ENCODE results near the gene SSH2. TPM values are rescaled to one million over a fixed set of nuclear protein-coding genes. Genes with fewer than 3 reads are reported as not detected.

Gene SSH2
- total and polyA plus RNA-seq, 9 of the 15 experiments (the other 6 are each of a cell fraction or from before 2014, with no cell fraction given), result 3.9 to 16.1 (median 10.2) TPM

DNA sequence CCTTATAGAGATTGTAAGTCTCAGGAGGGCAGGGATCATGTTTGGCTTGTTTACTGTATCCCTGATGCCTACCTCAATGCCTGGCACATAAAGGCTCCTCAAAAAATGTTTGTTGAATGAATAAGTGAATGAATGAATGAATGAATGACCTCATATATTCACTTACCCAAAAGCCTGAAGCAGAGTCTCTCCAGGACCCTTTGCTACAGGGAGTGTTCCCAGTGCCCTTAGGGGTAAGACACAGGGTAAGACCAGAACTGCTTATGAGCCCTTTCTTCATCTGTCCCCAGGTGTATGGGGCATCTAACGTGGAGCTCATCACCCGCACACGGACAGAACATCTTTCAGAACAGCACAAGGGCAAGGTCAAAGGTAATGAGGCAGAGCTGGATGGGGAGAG is 319.6 kb downstream of the SSH2 start:
- Histone ChIP-seq H3K27me3 (ENCODE audit: control insufficient read depth in 2 of 2, insufficient read depth in 2 of 2, low read length in 2 of 2) (no peaks in the 10 kb centered on the region), H3K36me3 (ENCODE audit: control insufficient read depth, insufficient read depth, low read length) (peaks cover 3% of the 10 kb centered on the region; the same call in 1 of the 3 replicates), H3K4me3 (no peak overlapping the region), H3K79me2 (ENCODE audit: control insufficient read depth, insufficient read depth, low read length) (no peaks in the 10 kb centered on the region), H2AFZ (ENCODE audit: low read depth, low read length) (no peak overlapping the region), H3K4me1 (replicated peaks in 1 of 2; ENCODE audit: control insufficient read depth in 2 of 2, insufficient read depth in 2 of 2, low read length in 2 of 2) (peaks cover 7 to 34% of the 10 kb centered on the region in 2 experiments; a peak in 4 of 5 replicates), H3K27ac (ENCODE audit: extremely low read depth, low read depth, low read length) (no peak overlapping the region), H3K9ac (ENCODE audit: insufficient read depth in 1 of 2, low read depth in 2 of 2, low read length in 2 of 2) (no peak overlapping the region), H3K9me3 (replicated peaks; ENCODE audit: control insufficient read depth, insufficient read depth, low read depth, low read length) (no peaks in the 10 kb centered on the region), H3K9me1 (ENCODE audit: control insufficient read depth, insufficient read depth, low read length) (peaks cover 7% of the 10 kb centered on the region), H4K20me1 (replicated peaks; ENCODE audit: control insufficient read depth, insufficient read depth, low read length) (no peaks in the 10 kb centered on the region), H3K4me2 (ENCODE audit: insufficient read depth, low read length) (no peak overlapping the region)
- ChIA-PET CTCF (ENCODE audit: low intra/inter-chr PET ratio) (no interaction called here), POLR2A (interaction anchor here (0.7 to 0.8 kb wide), 2 partner anchors 187 to 475 kb away, joined by 3 to 4 read pairs; no protein-coding TSS in a partner anchor)
- no peak for DNase-seq (ENCODE audit: extremely low read depth in 1 of 4, low spot score in 3 of 4)
- FAIRE-seq, result no peak
- in situ Hi-C loops (cut with MboI), result no loop called here
- no TSS peak for BruUV-seq (replicated peaks)
- TF ChIP-seq ZNF24 (IDR thresholded peaks at IDR 0.05) (peak; percentile 91), SMARCE1 (IDR thresholded peaks at IDR 0.05) (no peak)
- no peak for ATAC-seq
- WGBS (ENCODE audit: insufficient coverage, low coverage, missing lambda C conversion rate), result 83% methylated on average over 3 of the region's 3 CpGs
- intact Hi-C loops (cut with micrococcal nuclease), result loop anchor here (10.0 kb wide), 1 partner anchor 466 kb away; no protein-coding TSS in a partner anchor

- H3K79me2 ChIP-seq (ENCODE audit: control insufficient read depth, insufficient read depth, low read length), result no peaks in the 10 kb centered on the region
- FAIRE-seq (no peak), DNase-seq (ENCODE audit: extremely low read depth in 1 of 4, low spot score in 3 of 4) (no peak), ATAC-seq (no peak)
- peak overlapping the region in 1 of 2 experiments; percentile 59; a peak in 1 of 4 replicates for H3K9ac ChIP-seq (ENCODE audit: insufficient read depth in 1 of 2, low read depth in 2 of 2, low read length in 2 of 2)
- whole genome bisulfite sequencing (ENCODE audit: insufficient coverage, low coverage, missing lambda C conversion rate), result 83% methylated on average over 14 of the region's 15 CpGs
- in situ Hi-C loops (cut with MboI), result no loop called here
- no peak overlapping the region for H3K4me3 ChIP-seq
- no TSS peak for BruUV-seq (replicated peaks)
- intact Hi-C loops (cut with micrococcal nuclease), result no loop called here
- H3K36me3 ChIP-seq (ENCODE audit: control insufficient read depth, insufficient read depth, low read length), result peaks cover 3% of the 10 kb centered on the region; the same call in 1 of the 3 replicates
- ChIA-PET CTCF (ENCODE audit: low intra/inter-chr PET ratio) (no interaction called here), POLR2A (interaction anchor here (0.5 kb wide), 1 partner anchor 610 kb away, joined by 3 read pairs; no protein-coding TSS in a partner anchor)
- H4K20me1 ChIP-seq (replicated peaks; ENCODE audit: control insufficient read depth, insufficient read depth, low read length), result no peaks in the 10 kb centered on the region
- H3K4me2 ChIP-seq (ENCODE audit: insufficient read depth, low read length), result no peak overlapping the region
- peaks cover 0 to 20% of the 10 kb centered on the region in 2 experiments; a peak in 2 of 5 replicates for H3K4me1 ChIP-seq (replicated peaks in 1 of 2; ENCODE audit: control insufficient read depth in 2 of 2, insufficient read depth in 2 of 2, low read length in 2 of 2)
- no peaks in the 10 kb centered on the region for H3K9me3 ChIP-seq (replicated peaks; ENCODE audit: control insufficient read depth, insufficient read depth, low read depth, low read length)
- H3K27ac ChIP-seq (ENCODE audit: extremely low read depth, low read depth, low read length), result no peak overlapping the region
- H3K27me3 ChIP-seq (ENCODE audit: control insufficient read depth in 2 of 2, insufficient read depth in 2 of 2, low read length in 2 of 2), result no peaks in the 10 kb centered on the region
- H3K9me1 ChIP-seq (ENCODE audit: control insufficient read depth, insufficient read depth, low read length), result peaks cover 7% of the 10 kb centered on the region
- no peak overlapping the region for H2AFZ ChIP-seq (ENCODE audit: low read depth, low read length)
- TF ChIP-seq ATF3 (IDR thresholded peaks at IDR 0.05) (no peak), ATF3 (CRISPR knock-in tag; conservative IDR thresholded peaks at IDR 0.05) (no peak), KDM4B (IDR thresholded peaks at IDR 0.05; ENCODE audit: borderline replicate concordance in 2 of 2, low read depth in 1 of 2) (no peak), ZFX (CRISPR knock-in tag; IDR thresholded peaks at IDR 0.05) (no peak), CCNT2 (IDR thresholded peaks at IDR 0.05; ENCODE audit: borderline replicate concordance, extremely low read depth, insufficient read length, low read depth, low read length) (no peak), ZNF551 (CRISPR knock-in tag; IDR thresholded peaks at IDR 0.05) (no peak), DACH1 (IDR thresholded peaks at IDR 0.05; ENCODE audit: partially characterized antibody) (no peak), ZNF764 (CRISPR knock-in tag; IDR thresholded peaks at IDR 0.05; ENCODE audit: low read depth) (no peak), ZNF121 (CRISPR knock-in tag; conservative IDR thresholded peaks at IDR 0.05) (no peak), NELFE (IDR thresholded peaks at IDR 0.05; ENCODE audit: insufficient read depth, insufficient read length) (no peak)
- TF ChIP-seq, protein P1, sequence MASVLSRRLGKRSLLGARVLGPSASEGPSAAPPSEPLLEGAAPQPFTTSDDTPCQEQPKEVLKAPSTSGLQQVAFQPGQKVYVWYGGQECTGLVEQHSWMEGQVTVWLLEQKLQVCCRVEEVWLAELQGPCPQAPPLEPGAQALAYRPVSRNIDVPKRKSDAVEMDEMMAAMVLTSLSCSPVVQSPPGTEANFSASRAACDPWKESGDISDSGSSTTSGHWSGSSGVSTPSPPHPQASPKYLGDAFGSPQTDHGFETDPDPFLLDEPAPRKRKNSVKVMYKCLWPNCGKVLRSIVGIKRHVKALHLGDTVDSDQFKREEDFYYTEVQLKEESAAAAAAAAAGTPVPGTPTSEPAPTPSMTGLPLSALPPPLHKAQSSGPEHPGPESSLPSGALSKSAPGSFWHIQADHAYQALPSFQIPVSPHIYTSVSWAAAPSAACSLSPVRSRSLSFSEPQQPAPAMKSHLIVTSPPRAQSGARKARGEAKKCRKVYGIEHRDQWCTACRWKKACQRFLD (CRISPR knock-in tag; IDR thresholded peaks at IDR 0.05), result no peak
Measured at GRCh38 chr17:29608986-29609385, 321.0 kb downstream of the SSH2 start.
